ENCODE measurements around the gene RPUSD1.
A peak's percentile ranks its signal among the peaks of the same experiment; 100 is the strongest.

RPUSD1 gene

DNA sequence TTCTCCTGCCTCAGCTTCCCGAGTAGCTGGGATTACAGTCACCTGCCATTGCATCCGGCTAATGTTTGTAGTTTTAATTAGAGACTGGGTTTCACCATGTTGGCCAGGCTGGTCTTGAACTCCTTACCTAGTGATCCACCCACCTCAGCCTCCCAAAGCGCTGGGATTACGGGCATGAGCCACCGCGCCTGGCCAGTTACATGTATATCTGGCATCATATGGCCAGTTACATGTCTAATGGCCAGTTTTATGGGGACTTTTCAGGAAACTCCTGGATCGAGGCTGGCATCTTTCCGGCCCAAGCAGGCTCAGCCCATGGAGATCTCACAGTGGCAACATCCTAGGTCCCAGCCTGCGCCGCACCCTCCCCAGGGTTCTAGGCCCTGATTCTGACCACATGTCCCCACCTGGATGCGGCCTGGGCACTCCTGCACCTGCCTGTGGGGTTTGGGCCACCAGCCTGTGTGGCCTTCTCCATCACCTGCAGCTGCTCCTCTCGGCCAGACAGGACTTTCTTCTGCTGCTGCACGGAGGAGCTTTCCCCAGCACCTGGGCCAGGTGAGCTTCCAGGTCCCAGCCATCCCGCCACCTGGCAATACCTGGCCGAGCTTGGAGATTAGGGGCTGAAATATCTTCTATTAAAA is 46.1 kb downstream of the RPUSD1 start:
- no peak for DNase-seq

DNA sequence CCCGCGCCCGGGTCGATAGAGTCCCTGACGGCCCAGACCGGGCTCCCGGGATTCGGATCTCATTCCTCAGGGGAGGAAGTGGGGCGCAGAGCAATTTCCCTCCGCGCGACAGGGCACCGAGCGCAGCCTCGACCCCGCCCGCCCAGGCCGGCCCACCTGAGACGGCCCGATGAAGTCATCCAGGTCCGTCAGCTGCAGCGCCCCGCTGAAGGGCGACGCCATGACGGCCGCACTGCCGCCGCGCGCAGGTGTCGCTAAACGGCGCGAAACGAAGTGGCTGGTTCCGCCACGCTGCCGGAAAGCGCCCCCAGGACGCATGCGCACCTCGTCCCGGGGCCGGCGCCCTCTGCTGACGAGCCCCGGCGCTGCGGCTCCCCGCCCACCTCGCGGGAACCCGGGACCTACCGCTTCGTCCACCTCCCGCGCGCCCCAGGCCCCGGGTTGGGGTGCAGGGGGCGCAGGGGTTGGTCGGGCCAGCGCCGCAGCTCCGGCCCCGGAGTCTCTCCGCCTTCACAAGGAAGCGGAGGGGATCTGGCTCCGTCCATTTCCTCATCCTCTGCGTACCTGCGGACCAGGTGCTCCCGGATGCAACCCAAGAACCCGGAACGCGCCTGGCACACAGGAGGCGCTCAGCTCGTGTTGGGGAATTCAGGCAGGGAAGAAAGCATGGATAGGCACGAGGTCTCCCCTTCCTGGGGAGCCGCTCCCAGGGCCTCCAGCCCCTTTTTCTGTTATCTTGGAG is 47.2 kb downstream of the RPUSD1 start, which contains the start of gene CIAO3:
TSS of gene CIAO3 (minus strand) at position 234 of the 742 bp plus-strand sequence. CDS start at position 222, 12 bp downstream.
- DNase-seq, result peak; percentile 85

DNA sequence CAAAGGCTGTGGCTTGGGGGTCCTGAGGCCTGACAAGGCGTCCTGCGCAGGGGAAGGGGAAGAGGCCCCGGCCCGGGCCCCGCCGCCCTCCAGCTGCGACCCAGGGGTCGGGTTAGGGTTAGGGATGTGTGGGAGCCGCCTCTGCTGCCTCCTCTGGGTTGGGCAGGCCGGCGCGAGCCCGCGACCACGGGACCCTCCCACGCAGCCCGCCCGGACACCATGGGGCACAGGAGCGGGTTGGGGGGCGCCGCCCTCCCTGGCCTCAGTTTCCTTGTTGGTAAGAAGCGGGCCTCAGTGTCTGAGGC is 47.8 kb downstream of the RPUSD1 start:
- no peak for DNase-seq

DNA sequence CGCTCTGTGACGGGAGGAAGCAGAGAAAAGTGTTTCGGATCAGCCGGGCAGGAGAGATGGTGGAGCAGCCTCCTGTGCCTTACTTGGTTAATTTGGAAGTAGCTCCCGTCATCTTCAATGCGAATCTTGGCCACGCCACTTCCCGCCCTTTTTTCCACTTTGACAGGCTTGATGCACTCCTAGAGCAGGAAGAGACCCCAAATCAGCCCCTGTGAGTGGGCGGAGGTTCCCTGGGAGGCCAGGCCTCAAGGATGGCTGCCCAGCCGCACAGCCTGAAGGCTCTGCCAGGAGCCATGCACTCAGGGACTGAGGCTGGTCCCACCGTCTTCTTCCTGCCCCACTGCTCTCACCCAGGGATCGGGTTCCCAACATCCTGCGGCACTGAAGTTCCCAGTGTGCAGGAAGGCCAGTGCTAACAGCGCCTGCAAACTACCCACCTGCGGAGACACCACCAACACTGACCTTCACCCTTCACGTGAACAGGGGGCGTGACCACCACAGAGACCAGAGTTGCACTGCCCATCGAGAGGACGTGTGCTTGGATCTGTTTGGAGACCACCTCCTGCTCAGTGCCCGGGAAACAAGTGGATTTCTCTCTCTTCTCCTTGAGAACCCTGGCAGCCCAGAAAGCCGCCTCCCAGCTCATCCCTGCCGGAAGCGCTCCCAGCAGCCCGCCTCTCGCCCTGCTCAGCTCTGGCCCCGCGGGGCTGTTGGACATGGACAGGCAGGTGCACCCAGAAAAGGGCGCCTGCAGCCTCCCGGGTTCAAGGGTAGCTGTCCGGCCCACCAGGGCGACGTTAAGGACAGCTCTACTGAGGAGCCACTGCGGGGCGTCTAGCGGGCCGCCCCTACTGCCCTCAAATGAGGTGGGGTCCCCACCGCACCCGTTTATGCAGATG is 48.4 kb downstream of the RPUSD1 start:
- DNase-seq, result no peak

DNA sequence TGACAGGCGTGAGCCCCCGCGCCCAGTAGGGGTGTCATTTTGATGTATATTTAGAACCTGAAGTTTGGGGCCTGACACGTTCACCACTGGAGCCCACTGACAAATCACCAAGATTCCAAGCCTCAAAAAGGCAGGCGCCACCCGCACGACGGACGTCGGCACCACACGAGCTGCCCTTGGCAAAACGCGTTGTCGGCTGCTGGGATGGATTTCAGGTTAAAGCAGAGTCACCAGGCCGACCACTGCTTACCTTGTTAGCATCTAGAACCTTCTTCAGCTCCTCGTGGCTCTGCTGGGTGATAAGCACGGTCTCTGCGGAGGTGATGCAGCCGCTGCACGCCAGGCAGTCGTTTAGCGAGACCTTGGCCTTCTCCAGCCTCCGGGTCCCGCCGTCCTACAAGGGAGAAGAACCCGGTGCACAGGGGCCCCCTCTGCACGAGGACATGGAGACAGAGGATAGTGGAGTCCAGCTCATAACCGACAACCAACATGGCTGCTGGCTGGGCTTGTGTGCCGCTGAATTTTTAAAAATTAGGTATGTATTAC is 51.2 kb downstream of the RPUSD1 start:
- DNase-seq, result no peak

DNA sequence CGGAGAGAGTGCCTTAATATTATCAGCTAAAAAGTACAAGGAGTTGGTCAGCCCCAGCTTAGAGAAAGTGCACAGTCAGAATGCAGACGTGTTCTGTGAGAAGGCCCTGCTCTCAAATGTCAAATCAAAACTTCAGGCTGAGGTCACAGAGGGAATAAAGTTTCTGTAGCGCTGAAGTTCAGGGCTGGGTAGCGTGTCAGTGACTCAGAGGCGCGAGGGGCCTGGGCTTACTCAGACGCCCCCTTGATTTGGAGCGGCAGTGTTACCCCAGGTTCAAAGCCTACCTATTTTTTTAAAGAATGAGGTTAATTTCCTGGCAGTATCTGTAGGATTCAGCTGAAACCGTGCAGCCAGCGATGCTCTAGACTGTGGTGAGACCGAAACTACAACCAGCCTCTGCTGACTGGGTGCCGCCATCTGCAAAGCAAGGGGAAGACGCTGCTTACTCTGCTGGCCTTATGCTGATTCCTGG is 52.2 kb downstream of the RPUSD1 start:
- no peak for DNase-seq

DNA sequence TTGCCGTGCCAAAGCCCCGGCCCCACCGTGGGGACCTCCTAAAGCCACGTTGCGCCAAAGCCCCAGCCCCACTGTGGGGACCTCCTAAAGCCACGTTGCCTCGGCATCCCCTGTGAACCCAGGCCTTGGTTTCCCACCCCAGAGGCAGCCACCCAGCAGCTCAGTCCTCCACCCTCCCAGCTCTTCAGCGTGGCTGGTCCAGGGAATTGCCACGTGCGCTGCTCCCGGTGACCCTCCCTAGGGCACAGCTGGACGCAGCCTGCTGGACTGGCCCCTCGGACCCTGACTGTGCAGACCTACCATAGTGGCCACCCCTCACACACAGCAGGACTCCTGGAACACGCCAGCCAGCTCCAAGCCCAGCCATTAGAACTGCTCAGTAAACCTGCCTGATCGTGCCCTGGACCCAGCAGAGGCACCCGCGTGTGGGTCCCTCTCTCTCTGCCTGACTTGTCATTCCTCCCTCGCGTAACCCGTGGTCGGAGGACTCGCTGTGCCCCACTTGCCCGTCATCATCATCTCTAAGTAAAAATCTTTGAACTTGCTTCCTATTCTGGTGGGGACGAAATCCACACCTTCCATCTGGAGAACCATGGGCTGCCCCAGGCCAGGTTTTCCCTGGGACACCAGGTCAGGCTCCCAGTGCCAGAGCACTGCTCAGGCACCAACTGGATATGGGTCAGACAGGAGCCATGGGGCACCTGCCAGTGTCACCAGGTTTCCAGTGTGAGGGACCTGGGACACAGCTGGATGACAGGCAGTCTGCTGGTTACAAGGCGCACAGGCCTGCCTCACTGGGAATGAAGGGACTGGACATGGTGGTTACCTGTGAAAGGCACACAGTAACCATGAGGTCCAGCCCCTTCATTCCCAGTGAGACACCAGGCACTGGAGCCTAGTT is 53.0 kb downstream of the RPUSD1 start:
- no peak for DNase-seq

Data from activated effector memory CD4-positive, alpha-beta T cell treated with Interleukin-2 at 50 U/mL for 16 hours (primary cell).